ENCODE results near the gene TM4SF18. TPM values are rescaled to one million over a fixed set of nuclear protein-coding genes. Genes with fewer than 3 reads are reported as not detected.
A peak's percentile ranks its signal among the peaks of the same experiment; 100 is the strongest.

Gene TM4SF18
- total RNA-seq, 1 experiment from 2014 or later, result 0.34 TPM

- no peak for TF ChIP-seq ATF3 (IDR thresholded peaks at IDR 0.05)
- no peak for TF ChIP-seq SIN3A (IDR thresholded peaks at IDR 0.05; ENCODE audit: low read depth)
- no peak for TF ChIP-seq FOSL1 (IDR thresholded peaks at IDR 0.05; ENCODE audit: low read depth)
These were observed 31.2 kb upstream of the TM4SF18 start (continued) for GRCh38 chr3:149364624-149365023.

GRCh38 chr3:149363053-149363452, 29.6 kb upstream of the TM4SF18 start:
- CTCF ChIA-PET, result no interaction called here

GRCh38 chr3:149362366-149362765, 28.9 kb upstream of the TM4SF18 start:
- Histone ChIP-seq H3K4me2 (ENCODE audit: low read length) (no peak overlapping the region), H3K9me2 (ENCODE audit: insufficient read depth) (no peaks in the 10 kb centered on the region), H3K4me3 (replicated peaks in 1 of 2; ENCODE audit: low read depth in 1 of 2, low read length in 2 of 2) (no peak overlapping the region), H3K36me3 (ENCODE audit: control insufficient read depth in 1 of 2, insufficient read depth in 2 of 2, low read length in 2 of 2) (no peaks in the 10 kb centered on the region), H4K20me1 (ENCODE audit: insufficient read depth) (no peaks in the 10 kb centered on the region), H3K27me3 (ENCODE audit: insufficient read depth, low read length) (no peaks in the 10 kb centered on the region), H3K9ac (ENCODE audit: low read length) (no peak overlapping the region), H3K27ac (ENCODE audit: low read depth, low read length) (no peak overlapping the region), H3K79me2 (ENCODE audit: insufficient read depth, low read length) (no peaks in the 10 kb centered on the region), H3K9me3 (ENCODE audit: control insufficient read depth in 1 of 2, insufficient read depth in 1 of 2, low read depth in 1 of 2, low read length in 2 of 2) (no peaks in the 10 kb centered on the region), H3K4me1 (ENCODE audit: control insufficient read depth in 1 of 2, insufficient read depth in 2 of 2, low read length in 2 of 2) (peaks cover 9 to 18% of the 10 kb centered on the region in 2 experiments), H2AFZ (ENCODE audit: low read depth, low read length, poor library complexity, severe bottlenecking) (no peak overlapping the region)
- ChIA-PET CTCF (interaction anchor here (1.2 to 1.6 kb wide), 2 partner anchors 9 to 127 kb away, joined by 3 read pairs; no protein-coding TSS in a partner anchor), RAD21 (ENCODE audit: low non-redundant PET in 1 of 2, low total read pairs in 2 of 2, uncharacterized antibody in 2 of 2, unreplicated experiment in 2 of 2) (no interaction called here), POLR2A (interaction anchor here (1.2 kb wide), 1 partner anchor 43 kb away, joined by 4 read pairs; no protein-coding TSS in a partner anchor)
- no TSS peak for BruUV-seq (replicated peaks)
- TF ChIP-seq CEBPB (IDR thresholded peaks at IDR 0.05; ENCODE audit: low read depth) (no peak), SIN3A (IDR thresholded peaks at IDR 0.05; ENCODE audit: low read depth) (no peak), MAX (IDR thresholded peaks at IDR 0.05) (no peak), JUND (IDR thresholded peaks at IDR 0.05) (no peak), EZH2phosphoT487 (IDR thresholded peaks at IDR 0.05; ENCODE audit: borderline replicate concordance) (no peak), FOSL1 (IDR thresholded peaks at IDR 0.05; ENCODE audit: low read depth) (no peak), ZFX (IDR thresholded peaks at IDR 0.05) (no peak), ATF3 (IDR thresholded peaks at IDR 0.05) (no peak), REST (IDR thresholded peaks at IDR 0.05; ENCODE audit: low read depth) (no peak), POLR2A (IDR thresholded peaks at IDR 0.05; ENCODE audit: borderline replicate concordance, extremely low read depth, insufficient read depth, insufficient read length) (no peak), YY1 (IDR thresholded peaks at IDR 0.05; ENCODE audit: extremely low read depth, insufficient replicate concordance, low read depth, low read length) (no peak), EGR1 (IDR thresholded peaks at IDR 0.05; ENCODE audit: low read depth) (no peak)
- ATAC-seq, result no peak
- intact Hi-C loops (cut with micrococcal nuclease), result no loop called here
- no peak for DNase-seq (ENCODE audit: low read depth, low spot score)

More at GRCh38 chr3:149363053-149363452, 29.6 kb upstream of the TM4SF18 start:
- Histone ChIP-seq H3K27ac (ENCODE audit: low read depth, low read length) (no peak overlapping the region), H2AFZ (ENCODE audit: low read depth, low read length, poor library complexity, severe bottlenecking) (no peak overlapping the region), H3K4me1 (ENCODE audit: control insufficient read depth in 1 of 2, insufficient read depth in 2 of 2, low read length in 2 of 2) (peaks cover 12 to 25% of the 10 kb centered on the region in 2 experiments), H3K79me2 (ENCODE audit: insufficient read depth, low read length) (no peaks in the 10 kb centered on the region), H3K36me3 (ENCODE audit: control insufficient read depth in 1 of 2, insufficient read depth in 2 of 2, low read length in 2 of 2) (no peaks in the 10 kb centered on the region), H3K9ac (ENCODE audit: low read length) (no peak overlapping the region), H3K9me3 (ENCODE audit: control insufficient read depth in 1 of 2, insufficient read depth in 1 of 2, low read depth in 1 of 2, low read length in 2 of 2) (no peaks in the 10 kb centered on the region), H3K4me3 (replicated peaks in 1 of 2; ENCODE audit: low read depth in 1 of 2, low read length in 2 of 2) (no peak overlapping the region), H3K27me3 (ENCODE audit: insufficient read depth, low read length) (no peaks in the 10 kb centered on the region), H3K9me2 (ENCODE audit: insufficient read depth) (no peaks in the 10 kb centered on the region), H3K4me2 (ENCODE audit: low read length) (no peak overlapping the region), H4K20me1 (ENCODE audit: insufficient read depth) (no peaks in the 10 kb centered on the region)
- ChIA-PET RAD21 (ENCODE audit: low non-redundant PET in 1 of 2, low total read pairs in 2 of 2, uncharacterized antibody in 2 of 2, unreplicated experiment in 2 of 2) (no interaction called here), POLR2A (interaction anchor here (1.2 kb wide), 1 partner anchor 42 kb away, joined by 4 read pairs; no protein-coding TSS in a partner anchor)
- DNase-seq (ENCODE audit: low read depth, low spot score) (no peak), ATAC-seq (no peak)
- TF ChIP-seq CEBPB (IDR thresholded peaks at IDR 0.05; ENCODE audit: low read depth) (0 out of 2 replicates have a peak, but pooled peaks have one; percentile 9), SP1 (IDR thresholded peaks at IDR 0.05; ENCODE audit: low read depth) (peak; percentile 25; the same call in 1 of the 2 replicates), EGR1 (IDR thresholded peaks at IDR 0.05; ENCODE audit: low read depth) (no peak)
- BruUV-seq (replicated peaks), result no TSS peak
- intact Hi-C loops (cut with micrococcal nuclease), result no loop called here

Data from HCT116 (cell line).